T-helper 2 cell treated with Interferon-gamma antibody and Interleukin-4, amounts not matched to agents 100 ng/mL and 5 ng/mL, for 36 hours (primary cell): ENCODE measurements around the gene SLC16A1. TPM values are rescaled to one million over a fixed set of nuclear protein-coding genes. Genes with fewer than 3 reads are reported as not detected.
"Not testable (repeated sequence)": the region's sequence is repeated elsewhere in the genome, so short reads cannot be mapped to it uniquely, and the experiment has no call there.

ENCODE experiments used
- intact Hi-C: fragments of 100-400 bp; cut with micrococcal nuclease; formaldehyde crosslinking; loops from one replicate; pipeline ENCODE4 v1.15.1; 2023
- total RNA-seq: library from RNA; stranded (reverse); gene quantifications from 2 replicates; pipeline ENCODE4 v1.2.3, GENCODE V29; 2022

Gene SLC16A1, protein sequence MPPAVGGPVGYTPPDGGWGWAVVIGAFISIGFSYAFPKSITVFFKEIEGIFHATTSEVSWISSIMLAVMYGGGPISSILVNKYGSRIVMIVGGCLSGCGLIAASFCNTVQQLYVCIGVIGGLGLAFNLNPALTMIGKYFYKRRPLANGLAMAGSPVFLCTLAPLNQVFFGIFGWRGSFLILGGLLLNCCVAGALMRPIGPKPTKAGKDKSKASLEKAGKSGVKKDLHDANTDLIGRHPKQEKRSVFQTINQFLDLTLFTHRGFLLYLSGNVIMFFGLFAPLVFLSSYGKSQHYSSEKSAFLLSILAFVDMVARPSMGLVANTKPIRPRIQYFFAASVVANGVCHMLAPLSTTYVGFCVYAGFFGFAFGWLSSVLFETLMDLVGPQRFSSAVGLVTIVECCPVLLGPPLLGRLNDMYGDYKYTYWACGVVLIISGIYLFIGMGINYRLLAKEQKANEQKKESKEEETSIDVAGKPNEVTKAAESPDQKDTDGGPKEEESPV
- total RNA-seq = 61.6 and 67.0 TPM in 2 replicates

DNA sequence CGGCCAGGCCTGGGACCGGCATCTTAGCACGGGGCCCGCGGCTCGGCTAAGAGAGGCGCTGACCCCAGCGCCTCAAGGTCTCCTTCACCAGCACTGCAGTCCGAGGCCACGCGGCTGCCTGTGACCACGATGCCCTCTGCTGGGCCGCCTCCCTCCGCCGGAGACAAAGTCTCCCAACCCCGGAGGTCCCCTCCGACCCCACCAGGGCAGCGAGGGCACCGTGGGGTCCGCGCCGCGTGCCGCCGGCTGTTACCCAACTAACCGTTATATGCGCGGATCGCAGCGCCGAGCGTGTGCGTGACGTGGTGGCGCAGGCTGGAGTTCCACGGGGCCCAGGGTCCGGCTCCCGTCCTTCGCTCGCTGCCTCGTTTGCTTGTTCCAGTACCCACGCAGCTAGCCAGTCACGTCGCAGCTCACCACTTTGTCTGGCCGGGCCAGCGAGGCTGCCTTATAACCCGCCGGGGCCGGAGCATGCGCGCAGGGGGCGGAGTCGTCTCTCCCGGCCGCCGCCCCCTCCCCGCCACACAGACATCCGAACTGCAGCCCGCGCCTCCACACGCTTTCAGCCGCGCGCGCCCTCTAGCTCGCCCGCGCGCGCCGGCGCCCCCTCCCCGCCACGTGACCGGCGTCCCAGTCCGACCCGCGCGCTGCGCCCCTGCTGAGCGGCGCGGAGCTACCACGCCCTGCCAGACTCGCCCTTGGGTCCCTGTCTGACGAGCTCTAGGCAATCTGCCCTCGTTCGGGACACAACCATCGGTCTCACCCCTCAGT, at the start of gene SLC16A1:
SLC16A1 (minus strand) TSS at position 424 of the 771 bp plus-strand sequence. CDS start 26,888 bp downstream, outside the sequence.
- intact Hi-C loops = loop anchor here (1.0 to 10.0 kb wide), 9 partner anchors 75 to 1389 kb away; partner anchors contain the start of genes CAPZA1, HIPK1, LRIG2 and PHTF1

DNA sequence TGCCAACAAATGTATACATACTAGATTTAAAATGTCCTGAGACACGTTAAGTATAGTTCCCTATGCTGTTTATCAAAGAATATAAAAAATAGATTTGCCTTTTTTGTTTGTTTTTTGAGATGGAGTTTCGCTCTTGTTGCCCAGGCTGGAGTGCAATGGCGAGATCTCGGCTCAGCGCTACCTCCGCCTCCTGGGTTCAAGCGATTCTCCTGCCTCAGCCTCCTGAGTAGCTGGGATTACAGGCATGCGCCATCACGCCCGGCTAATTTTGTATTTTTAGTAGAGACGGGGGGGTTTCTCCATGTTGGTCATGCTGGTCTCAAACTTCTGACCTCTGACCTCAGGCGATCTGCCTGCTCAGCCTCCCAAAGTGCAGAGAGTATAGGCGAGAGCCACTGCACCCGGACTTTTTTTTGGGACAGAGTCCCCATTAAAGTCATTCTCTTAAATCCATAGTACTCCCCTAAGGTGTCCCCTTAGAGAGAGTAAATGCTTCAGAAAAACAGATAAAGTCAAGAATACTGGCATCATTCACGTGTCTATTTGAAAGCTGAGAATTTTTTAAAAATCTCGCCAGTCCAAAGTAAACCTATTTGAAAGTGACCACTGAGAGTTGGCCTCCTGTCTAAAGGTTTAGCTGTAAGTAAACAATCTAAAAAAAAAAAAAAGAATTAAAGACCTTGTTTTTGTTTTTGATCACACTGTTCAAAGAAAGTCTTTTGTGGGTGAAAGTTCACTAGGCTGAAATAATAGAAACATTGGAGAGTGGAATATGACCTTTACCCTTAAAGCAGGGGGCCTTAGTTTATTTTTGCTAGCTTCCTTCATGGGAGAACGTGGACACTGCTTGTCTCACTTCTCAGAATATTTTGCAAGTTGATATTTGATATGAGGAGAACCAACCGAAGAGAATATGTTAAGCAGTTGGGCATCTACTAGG, 48.0 kb upstream of the SLC16A1 start:
- intact Hi-C loops = no loop called here

DNA sequence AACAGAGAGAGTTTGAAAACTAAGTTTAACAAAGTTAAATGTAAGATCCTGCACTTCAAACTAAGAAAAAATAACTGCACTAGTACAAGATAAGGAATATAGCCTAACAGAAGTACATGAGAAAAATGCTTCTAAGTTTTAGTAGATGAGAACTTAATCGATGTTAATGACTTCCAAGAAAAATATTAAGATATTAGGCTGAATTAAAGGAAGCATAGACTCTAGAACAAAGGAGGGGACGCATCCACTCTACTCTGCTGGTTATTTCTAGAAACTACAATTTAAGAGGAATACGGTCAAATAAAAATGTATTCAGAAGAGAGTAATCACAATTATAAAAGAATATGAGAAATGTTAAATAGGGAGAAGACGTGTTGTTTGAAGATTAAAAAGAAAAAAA, 46.3 kb upstream of the SLC16A1 start:
- intact Hi-C loops = no loop called here

DNA sequence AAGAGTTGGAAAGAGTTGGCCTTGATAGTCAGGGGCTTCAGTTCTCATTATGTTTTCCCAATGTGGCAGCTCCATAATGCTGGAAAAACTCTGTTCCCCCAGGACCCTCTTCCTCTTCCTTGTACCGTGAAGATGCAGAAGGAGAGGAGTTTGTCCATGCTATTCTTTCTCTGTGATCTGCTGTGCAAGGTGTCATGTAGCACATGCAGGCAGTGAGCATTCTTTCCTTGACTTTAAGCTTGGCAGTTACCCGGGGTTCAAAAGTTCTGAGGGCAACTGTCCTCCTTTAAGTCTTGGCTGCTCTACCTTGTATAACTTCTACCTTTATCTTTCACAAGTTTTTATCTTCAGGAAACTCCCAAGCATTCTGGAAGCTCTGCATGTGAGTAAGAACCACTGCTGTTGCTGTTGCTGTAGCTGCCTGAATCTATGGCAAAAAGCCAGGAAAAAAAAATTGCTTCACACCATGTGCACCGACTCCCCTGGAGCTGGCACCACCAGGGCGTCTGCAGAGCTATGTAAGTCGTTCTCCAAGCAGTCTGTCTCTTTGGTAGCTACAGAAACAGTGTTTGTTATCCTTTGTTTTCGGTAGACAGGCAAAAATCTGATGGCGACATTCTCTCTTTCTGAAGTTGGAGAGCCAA, 42.7 kb upstream of the SLC16A1 start:
- intact Hi-C loops = no loop called here

DNA sequence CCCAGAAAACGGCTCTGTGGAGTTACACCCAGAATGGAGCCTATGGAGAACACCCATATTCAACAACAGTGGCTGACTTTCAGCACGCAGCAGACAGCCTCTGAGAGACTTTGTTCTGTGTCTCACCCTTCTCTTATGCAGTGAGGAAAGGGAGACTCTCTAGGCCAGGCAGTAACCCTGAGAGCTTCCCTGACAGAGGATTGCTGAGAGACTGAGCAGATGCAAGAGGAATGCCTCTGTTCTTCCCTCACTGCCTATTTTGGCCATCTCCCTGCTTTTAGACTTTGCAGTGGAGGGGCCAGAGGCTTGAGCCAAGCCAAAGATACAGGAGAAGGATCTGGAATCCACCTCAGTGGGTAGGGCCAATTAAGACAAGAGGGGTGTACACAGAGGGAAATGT, 41.8 kb upstream of the SLC16A1 start:
- intact Hi-C loops = no loop called here

DNA sequence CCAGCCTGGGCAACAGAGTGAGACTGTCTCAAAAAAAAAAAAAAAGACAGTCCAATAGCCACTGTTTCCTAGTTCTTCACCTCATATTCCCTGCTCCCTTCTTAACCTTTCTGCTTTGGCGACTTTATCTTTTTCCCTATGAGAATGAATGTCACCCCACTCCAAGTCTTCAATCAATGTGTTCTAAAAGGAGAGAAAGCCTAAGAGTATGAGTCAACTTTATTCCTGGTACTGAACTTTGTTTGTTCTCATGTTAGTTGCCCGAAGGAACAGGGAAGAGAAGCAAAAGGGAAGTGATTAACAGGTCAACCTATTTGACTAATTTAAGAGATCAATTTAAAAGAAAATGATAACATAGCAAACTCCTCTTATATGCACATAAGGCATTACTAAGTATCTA, 39.9 kb upstream of the SLC16A1 start:
- intact Hi-C loops = no loop called here

DNA sequence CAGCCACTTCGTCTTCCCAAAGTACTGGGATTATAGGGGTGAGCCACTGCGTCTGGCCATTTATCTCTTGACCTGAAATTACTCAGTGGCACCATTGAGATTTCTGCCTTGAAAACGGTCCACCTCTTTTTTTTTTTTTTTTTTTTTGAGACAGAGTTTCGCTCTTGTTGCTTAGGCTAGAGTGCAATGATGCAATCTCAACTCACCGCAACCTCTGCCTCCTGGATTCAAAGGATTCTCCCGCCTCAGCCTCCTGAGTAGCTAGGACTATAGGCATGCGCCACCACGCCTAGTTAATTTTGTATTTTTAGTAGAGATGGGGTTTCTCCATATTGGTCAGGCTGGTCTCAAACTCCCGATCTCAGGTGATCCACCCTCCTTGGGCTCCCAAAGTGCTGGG, 39.0 kb upstream of the SLC16A1 start:
- intact Hi-C loops = not testable (repeated sequence)

DNA sequence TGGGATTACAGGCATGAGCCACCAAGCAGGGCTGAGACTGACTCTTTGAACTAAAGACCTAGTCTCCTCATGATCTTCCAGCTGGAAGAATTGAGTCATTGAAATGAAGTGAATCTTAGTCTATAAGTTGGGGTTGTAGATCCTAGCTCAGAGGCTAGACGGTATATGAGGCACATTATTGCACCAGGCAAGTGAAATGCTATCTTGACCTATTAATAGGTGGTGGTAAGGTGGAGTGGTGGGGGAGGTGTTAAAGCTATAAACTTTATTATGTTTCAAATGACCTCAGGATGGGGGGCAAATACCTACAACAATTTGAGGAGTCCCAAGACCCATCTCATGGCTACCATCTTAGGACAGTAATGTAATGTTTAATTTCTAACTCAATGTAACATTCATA, 36.8 kb upstream of the SLC16A1 start:
- intact Hi-C loops = no loop called here

DNA sequence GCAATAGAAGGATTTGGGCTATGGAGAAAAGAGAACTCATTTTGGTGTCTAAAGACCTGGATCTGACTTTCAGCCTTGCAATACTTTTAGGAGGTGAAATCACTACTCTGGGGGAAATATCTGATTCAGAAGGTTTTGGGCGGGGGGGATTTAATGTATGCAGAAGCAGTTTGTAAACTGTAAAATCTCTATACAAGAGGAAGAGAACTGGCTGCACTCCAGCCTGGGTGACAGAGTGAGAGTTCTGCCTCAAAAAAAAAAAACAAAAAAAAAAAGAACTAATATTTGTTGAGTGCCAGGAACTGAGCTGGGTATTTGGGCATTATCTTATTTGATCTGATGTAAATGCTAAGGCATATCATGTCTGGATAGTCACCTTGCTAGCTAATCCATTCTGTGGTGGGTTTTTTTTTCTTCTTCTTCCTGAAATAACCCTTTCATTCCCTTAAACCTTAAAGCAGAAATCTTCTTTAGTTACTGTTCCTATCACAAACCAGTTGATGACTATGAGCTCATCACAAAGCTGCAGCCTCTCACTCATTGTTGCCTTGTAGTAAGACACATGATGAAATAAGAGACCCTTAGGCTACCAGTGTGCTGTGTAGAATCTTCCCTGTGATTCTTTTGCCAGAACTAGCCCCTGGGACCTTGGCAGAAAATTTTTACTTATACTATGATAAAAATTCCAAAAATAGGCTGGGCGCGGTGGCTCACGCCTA, 35.6 kb upstream of the SLC16A1 start:
- intact Hi-C loops = no loop called here

DNA sequence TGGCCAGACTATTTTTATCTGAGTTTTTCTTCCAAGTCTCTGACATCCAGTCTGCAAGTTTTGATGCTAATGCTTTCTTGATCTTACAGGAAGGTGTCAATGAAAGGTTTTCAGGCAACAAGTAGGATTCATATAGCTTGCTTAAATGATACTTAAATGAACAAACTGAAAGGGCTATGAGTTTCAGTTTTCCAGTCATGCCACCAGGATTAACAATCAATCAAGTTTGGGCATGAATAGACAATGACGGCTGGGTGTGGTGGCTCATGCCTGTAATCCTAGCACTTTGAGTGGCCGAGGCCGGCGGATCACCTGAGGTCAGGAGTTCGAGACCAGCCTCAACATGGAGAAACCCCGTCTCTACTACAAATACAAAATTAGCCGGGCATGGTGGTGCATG, 34.3 kb upstream of the SLC16A1 start:
- intact Hi-C loops = no loop called here

DNA sequence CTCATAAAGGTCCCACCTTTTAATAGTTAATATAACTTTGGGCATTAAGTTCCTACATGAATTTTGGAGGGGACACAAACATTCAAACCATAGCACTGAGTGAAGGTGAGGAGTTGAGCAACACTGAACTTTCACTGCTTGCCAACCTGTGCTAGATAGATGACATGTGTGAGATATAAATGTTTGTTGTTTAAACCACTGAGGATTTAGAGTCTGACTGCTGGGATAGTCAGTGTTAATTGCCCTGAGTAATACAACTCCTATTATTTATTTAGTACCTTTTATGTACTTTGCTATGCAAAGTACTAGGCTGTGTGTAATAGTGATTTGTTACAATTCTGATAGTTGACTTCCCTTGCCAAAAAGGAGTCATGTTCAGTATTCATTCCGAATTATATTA, 32.4 kb upstream of the SLC16A1 start:
- intact Hi-C loops = no loop called here

DNA sequence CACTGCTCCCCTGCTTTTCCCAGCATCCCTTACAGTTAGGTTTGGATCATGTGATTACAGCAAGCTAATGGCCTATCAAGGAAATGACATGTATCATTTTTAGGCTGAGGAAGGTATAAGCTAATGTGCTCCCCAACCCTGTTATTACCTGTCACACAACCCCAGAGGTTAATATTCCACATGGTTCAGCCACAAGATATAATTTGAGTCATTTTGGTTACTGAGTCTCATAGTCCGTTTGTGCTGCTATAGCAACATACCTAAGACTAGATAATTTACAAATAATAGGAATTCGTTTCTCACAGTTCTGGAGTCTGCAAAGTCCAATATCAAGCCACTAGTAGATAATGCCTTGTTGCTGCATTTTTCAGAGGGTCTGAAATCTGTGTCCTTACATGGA, 29.1 kb upstream of the SLC16A1 start:
- intact Hi-C loops = no loop called here

DNA sequence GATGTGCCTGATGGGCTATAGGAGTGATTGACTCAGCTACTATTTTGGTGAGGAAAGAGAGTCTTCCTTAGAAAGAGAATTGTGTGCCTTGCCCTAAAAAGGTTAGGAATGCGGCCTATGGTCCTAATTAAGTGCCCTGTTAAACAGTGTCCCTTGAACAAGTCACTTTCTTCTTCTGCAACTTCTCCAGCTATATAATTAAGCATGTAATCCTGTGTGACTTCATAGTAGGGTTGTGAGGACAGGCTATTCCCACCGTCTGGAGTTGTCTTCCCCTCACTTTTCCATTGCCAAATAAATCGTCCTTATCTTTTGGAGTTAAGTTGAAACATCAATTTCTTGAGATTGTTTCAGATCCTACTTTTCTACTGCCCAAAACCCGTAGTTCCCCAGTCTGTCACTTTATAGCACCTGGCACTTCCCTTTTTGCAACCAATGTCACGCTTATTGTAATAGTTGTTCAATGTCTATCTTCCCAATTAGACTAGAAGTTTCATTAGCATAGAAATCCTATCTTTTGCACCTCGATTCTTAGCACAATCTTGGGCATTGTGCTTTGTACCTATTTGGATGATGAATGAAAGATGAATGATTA, 27.6 kb upstream of the SLC16A1 start:
- intact Hi-C loops = no loop called here

DNA sequence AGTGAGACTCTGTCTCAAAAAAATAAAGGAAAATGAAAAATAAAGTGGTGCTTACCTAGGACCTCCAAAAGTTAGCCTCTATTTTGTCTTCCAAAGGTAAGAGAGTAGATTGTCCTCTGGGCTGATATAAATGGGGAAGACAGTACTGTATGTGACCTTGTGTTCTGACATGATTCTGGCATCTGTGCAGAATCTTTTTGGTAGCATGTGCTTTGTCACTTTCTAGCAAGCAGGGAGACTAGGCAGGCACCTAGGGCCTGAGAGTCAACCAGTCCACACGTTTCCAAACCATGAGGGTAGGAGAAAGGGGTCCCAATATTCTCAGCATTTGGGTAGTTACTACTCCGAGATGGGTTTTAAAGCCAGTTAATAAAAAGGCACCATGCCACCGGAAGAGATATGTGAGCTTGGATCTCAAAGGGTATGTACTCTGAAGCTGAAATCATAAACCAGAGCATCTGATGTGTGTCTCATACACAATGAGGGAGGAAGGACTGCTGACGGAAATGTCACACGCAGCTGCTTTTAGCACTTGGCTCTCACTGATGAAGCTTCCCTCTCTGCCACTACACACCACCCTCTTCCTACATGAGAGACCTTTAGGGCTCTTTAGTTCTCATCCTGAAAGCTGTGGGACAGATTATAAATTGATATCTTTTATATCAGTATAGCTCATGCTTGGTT, 27.0 kb upstream of the SLC16A1 start:
- intact Hi-C loops = no loop called here

DNA sequence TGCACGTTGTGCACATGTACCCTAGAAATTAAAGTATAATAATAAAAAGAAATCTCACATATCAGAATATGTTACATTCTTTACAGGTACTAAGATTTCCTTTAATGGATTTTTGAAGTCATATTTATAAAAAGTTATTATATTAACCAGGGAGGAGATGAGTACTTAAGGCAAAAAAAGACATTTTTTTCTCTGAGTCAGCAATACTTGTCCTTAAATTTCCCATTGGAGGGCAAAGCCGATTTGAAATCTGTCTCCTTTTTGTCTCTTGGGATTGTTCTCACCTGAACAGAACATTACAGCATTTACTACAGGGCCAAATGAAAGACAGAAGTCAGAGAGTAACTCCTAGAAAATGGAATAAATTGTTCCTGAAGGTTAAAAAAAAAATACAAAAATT, 26.3 kb upstream of the SLC16A1 start:
- intact Hi-C loops = no loop called here

DNA sequence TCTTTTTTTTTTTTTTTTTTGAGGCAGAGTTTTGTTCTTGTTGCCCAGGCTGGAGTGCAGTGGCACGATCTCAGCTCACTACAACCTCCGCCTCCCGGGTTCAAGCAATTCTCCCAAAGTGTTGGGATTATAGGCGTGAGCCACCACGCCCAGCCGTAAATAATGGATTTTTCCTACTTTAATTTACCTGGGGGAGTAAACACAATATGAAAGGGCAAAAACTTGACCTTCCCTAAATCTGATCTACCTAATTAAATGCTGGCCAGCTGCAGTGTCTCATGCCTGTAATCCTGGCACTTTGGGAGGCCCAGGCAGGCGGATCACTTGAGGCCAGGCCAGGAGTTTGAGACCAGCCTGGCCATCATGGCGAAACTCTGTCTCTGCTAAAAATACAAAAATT, 25.8 kb upstream of the SLC16A1 start:
- intact Hi-C loops = not testable (repeated sequence)

DNA sequence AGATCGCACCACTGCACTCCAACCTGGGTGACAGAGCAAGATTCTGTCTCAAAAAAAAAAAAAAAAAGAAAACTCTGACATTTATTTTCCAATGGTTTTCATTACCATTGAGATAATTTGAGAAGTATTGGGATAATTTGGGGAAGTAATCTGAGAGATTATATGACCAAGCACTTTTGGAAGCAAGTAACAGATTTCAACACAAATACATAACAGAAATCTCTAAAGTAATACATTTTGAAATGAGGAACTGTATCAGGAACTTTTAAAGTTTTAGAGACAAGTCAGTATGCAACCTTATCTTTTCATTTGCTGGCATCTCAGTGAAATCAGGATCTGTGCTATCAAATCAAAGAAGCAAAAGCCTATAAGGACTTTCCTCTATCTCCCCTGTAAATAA, 25.4 kb upstream of the SLC16A1 start:
- intact Hi-C loops = no loop called here

DNA sequence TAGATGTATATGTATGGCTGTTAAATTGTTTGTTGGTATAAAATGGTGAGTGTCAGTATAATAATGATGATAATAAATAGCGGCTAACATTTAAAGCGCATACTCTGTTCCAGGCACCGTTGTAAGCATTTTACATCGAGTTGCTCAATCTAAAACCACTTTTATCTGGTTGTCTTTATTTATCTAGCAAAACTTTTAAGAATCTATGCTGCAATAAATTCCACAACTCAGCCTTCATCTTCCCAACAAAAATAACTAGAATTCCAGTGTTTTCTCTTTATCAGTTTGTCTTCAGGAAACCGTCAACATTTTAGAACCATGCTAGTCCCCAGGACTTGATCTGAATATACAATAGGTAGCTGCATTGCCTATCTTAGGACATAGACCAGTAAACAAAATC, 19.3 kb upstream of the SLC16A1 start:
- intact Hi-C loops = no loop called here

DNA sequence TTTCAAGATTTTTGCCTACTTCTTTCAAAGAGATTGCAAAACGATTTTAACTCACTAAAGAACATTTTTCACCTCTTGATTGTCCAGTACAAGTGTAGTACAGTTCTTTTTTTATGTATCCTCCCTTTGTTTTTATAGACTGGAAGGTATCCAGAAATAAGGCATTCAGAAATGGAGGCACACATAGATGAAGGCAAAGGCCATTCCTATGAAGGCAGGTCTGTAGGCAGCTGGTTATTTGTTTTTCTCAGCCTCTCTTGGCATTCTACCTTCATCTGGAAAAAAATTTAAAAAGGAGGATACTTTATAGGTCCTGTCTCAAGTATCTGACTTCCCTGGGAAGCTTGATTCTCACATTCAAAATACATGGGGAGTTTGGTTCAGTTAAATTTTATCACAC, 18.6 kb upstream of the SLC16A1 start:
- intact Hi-C loops = no loop called here
